GM12864 (cell line): Measurements from ENCODE around the gene DLGAP4.

Source experiments
- DNase-seq: peaks from one replicate; pipeline ENCODE4 v3.0.0-alpha.2; 2011; ENCODE audit warnings: low read depth
- H3K4me3 ChIP-seq: 2 replicates; pipeline ENCODE4 v1.5.1; 2011; ENCODE audit warnings: mild to moderate bottlenecking, low read depth, low read length, control low read depth
- TF ChIP-seq, protein P1 (sequence below): IDR thresholded peaks from 2 replicates; pipeline ENCODE4 v1.5.1; 2011; ENCODE audit warnings: low read depth, mild to moderate bottlenecking, moderate library complexity, low read length, control low read depth, inconsistent platforms; ENCODE audit errors: missing control alignments

DLGAP4 gene

DNA sequence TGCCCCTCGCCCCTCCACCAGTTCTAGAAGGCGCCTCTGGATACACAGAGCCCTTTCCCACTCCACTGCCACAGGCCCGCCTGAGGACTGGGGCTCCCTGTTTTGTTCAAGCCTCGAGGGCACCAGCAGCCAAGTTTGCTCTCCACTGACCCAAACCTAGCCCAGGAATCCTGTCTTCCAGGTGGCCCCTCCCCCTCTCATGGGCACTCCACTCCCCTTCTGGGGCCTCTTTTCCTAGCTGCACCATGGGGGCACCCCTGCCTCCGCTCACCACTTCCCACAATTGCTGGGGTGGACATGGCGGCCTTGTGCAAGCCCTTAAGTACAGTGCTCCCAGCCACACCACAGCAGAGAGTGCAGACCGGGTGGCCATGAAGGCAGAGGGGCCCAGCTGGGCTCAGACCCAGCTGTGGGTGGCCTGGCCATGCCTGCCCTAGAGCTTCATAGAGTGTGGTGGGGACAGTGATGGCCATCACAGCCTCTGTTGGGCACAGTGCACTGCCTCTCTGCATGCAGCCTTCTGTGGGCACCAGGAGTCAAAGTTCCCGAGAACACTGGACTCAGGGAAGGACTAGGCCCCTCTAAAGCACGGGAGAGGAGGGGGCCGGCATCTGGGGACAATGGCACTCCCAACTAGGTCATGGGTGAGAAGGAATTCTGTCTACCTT is 236.5 kb downstream of the DLGAP4 start:
- no peak for DNase-seq
- no peak overlapping the region for H3K4me3 ChIP-seq
- TF ChIP-seq, protein P1, sequence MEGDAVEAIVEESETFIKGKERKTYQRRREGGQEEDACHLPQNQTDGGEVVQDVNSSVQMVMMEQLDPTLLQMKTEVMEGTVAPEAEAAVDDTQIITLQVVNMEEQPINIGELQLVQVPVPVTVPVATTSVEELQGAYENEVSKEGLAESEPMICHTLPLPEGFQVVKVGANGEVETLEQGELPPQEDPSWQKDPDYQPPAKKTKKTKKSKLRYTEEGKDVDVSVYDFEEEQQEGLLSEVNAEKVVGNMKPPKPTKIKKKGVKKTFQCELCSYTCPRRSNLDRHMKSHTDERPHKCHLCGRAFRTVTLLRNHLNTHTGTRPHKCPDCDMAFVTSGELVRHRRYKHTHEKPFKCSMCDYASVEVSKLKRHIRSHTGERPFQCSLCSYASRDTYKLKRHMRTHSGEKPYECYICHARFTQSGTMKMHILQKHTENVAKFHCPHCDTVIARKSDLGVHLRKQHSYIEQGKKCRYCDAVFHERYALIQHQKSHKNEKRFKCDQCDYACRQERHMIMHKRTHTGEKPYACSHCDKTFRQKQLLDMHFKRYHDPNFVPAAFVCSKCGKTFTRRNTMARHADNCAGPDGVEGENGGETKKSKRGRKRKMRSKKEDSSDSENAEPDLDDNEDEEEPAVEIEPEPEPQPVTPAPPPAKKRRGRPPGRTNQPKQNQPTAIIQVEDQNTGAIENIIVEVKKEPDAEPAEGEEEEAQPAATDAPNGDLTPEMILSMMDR, result no peak

DNA sequence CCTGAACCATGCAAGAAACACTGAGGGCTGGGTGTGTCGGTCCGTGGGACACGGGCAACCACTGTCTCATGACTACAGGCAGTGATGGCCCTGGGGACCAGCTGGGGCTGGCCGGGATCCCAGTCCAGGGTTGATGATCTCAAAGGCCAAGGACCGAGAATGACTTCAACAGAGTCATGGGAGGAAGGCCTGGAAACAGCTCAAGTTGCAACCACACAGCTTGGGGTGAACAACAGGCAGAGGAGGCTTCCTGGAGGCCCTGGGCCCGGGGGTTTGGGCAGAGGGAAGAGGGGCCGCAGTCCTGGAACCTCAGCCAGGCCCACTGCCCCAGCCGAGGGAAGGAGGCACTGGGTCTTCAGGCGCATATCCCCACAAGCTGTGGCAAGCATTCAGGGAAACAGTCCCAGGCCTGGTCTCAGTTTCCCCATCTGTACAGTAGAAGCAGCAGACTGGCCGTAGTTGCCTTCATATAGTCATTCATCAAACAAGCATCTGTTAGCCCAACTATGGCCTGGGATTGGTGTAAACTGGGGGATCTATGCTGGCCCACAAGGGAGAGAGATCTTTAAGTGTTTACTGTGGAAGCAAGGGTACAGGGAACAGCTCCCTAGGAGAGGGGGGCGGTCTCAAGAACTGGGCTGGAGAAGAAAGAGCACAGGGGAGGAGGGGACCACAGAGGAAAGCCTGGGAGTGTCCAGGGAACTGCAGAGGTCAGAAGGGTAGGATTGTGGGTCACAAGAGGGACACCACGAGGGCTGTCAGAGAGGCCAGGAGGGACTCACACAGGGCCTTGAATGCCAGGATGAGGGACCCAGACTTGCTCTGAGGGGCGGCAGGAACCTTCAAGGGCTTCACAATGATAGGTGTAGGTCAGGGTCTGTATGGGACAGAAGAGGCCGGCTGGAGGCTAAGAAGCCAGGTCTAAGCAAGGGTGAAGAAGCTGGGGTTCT is 237.3 kb downstream of the DLGAP4 start:
- TF ChIP-seq, protein P1, result no peak
- no peak overlapping the region for H3K4me3 ChIP-seq
- no peak for DNase-seq

DNA sequence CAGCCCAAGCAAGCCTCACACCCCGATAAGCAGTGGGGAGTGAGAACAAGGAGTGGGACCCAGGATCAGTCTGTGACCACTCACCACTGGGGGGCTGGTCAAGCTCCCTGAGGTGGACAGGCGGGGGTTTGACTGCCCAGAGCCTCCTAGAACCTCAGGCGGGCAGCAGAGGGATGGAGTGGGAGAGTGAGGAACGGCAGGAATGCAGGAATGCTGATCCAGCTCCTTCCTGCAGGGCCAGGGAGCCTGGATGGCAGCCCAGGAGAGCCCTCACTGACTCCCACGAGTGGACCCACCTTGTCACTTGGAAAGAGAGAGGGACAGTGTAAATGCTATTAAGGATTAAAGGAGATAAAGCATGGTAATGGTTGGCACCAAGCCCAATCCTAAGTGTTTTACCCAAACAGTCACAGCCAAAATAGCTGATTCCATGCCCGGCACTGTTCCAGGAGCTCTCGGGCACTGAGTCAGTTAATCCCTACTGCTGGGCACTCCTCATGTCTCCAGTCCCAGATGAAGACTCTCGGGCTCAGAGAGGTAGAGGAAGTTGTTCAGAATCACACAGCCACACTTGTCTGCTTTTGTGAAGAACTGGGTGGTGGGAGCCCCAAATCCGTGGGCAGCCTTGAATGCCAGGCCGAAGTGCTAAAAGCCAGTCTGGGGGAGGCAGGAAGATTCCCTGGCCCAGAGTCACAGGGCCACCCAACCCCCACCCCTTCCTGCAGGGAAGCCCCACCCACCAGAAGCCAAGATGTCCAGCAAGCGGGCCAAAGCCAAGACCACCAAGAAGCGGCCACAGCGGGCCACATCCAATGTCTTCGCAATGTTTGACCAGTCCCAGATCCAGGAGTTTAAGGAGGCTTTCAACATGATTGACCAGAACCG is 238.2 kb downstream of the DLGAP4 start:
- DNase-seq, result no peak
- TF ChIP-seq, protein P1, result no peak
- H3K4me3 ChIP-seq, result no peak overlapping the region

DNA sequence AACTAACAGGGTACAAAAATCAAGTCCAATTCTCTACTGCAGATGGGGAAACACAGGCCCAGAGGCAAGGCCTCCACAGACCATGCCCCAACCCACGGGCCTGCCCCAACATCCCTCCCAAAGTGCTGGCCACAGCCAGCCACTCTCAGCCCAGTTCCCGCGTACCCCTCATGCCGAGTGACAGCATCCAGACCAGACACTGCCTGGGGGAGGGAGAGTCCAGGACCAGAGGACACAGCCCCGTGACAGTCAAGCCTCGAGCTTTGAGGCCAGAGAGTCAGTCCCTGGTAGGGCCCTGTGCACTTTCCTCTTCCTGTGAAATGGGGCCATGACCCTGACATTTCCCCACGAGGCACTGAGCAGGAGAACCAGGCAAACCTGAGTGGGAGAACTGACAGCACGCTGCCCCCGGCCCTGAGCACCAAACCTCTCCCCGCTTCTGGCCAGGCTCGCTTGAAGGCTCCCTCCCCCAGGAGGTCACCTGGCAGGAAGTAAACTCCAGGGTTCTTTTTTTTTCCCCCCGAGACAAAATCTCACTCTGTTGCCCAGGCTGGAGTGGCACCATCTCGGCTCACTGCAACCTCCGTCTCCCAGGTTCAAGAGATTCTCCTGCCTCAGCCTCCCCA is 240.1 kb downstream of the DLGAP4 start:
- TF ChIP-seq, protein P1, result no peak
- no peak for DNase-seq
- H3K4me3 ChIP-seq, result no peak overlapping the region

DNA sequence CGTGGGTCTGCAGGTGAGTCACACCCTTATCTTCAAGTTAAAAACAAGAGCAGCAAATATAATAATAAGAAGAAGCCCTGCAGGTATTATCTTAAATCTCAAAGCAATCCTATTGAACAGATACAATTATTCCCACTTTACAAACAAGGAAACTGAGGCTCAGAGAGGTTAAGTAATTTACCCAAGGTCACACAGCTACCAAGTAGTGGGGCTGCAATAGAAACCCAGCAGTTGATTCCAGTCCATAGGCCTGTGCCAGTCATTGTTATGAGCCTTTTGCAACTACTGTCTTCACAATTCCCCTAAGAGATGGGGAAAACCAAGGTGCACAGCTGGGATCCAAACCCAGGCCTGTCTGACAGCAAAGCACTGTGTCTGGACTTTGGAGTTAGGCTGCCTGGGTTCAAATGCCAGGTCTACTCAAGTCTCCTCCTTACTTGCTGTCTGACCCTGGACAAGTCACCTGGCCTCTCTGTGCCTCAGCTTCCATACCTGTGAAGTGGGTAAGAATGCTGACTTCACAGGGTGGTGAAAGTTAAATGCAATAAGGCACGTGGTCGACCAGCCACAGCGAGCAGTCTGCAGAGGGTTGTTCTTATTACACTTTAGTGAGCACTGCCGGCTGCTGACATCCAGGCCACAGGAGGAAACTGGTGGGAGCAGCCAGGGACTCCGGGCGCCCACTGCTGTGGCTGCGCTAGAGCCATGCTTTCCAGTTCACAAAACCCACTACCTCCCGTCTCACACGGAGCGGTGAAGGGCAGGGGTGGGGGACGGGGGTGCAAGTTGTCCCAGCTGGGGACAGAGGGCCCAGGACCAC is 241.3 kb downstream of the DLGAP4 start:
- H3K4me3 ChIP-seq, result no peak overlapping the region
- DNase-seq, result no peak
- TF ChIP-seq, protein P1, result no peak

DNA sequence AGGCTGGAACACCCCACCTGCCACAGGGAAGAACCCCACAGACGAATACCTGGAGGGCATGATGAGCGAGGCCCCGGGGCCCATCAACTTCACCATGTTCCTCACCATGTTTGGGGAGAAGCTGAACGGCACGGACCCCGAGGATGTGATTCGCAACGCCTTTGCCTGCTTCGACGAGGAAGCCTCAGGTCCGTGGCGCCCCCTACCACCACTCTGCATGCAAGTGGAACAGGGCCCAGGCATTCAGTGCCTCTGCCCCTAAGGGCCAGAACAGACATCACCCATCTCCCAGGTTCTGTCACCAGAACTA is 241.8 kb downstream of the DLGAP4 start:
- TF ChIP-seq, protein P1, result no peak
- no peak for DNase-seq
- H3K4me3 ChIP-seq, result no peak overlapping the region
